CD4-positive, alpha-beta T cell (primary cell): ENCODE data around the gene OPCML. TPM values are rescaled to one million over a fixed set of nuclear protein-coding genes. Genes with fewer than 3 reads are reported as not detected.

ENCODE experiments used
- ATAC-seq: fragments of 200-7000 bp; cut with Tn5 transposase; one replicate; pipeline ENCODE4 v1.10.0; 2022; ENCODE audit warnings: mild to moderate bottlenecking; ENCODE audit not compliant: poor library complexity
- CTCF ChIA-PET: fragments of 350-600 bp; sonication (Branson Sonifier 250); formaldehyde crosslinking; loops from one replicate; lab custom pipeline; 2021; ENCODE audit warnings: antibody characterized with exemption, inconsistent platforms; lab: Charles Lee
- POLR2A ChIA-PET: fragments of 350-600 bp; sonication (Branson Sonifier 250); formaldehyde crosslinking; loops from one replicate; lab custom pipeline; 2021; ENCODE audit warnings: antibody characterized with exemption, inconsistent platforms; lab: Charles Lee
- DNase-seq, 14 experiments: peaks; one replicate each; pipeline ENCODE4 v3.0.0-alpha.2; 2013 to 2020; ENCODE audit warnings: mixed read lengths in 2 of 14
- H3K27ac ChIP-seq, 2 donors: one replicate each; pipeline versions ENCODE4 v1.5.1 to v1.7.0; 2013; ENCODE audit warnings: low read length in 2 of 2, low read depth in 1 of 2, mild to moderate bottlenecking in 1 of 2
- H3K27me3 ChIP-seq, 2 experiments: 1 replicate in 1 of 2; 2 replicates in 1 of 2; pipeline versions ENCODE4 v1.6.1 to v1.7.0; 2013; ENCODE audit warnings: low read length in 2 of 2, control low read depth in 1 of 2, mild to moderate bottlenecking in 1 of 2, moderate library complexity in 1 of 2; ENCODE audit not compliant: insufficient read depth in 2 of 2, control insufficient read depth in 1 of 2
- H3K36me3 ChIP-seq: one replicate; pipeline ENCODE4 v1.6.1; 2013; ENCODE audit warnings: low read length, control low read depth; ENCODE audit not compliant: insufficient read depth
- H3K4me1 ChIP-seq: one replicate; pipeline ENCODE4 v1.6.1; 2013; ENCODE audit warnings: low read length, control low read depth; ENCODE audit not compliant: insufficient read depth
- H3K4me3 ChIP-seq: one replicate; pipeline ENCODE4 v1.5.1; 2013; ENCODE audit warnings: mild to moderate bottlenecking, low read length, moderate library complexity
- H3K9me3 ChIP-seq, 2 experiments: 1 replicate in 1 of 2; 2 replicates in 1 of 2; pipeline versions ENCODE4 v1.6.1 to v1.7.0; 2013; ENCODE audit warnings: low read length in 2 of 2, mild to moderate bottlenecking in 2 of 2, control low read depth in 1 of 2, moderate library complexity in 1 of 2; ENCODE audit not compliant: control insufficient read depth in 1 of 2, insufficient read depth in 1 of 2
- H3K27ac Mint-ChIP-seq: one replicate; pipeline ENCODE4 v1.8.0; 2020; ENCODE audit warnings: mixed read lengths
- H3K27me3 Mint-ChIP-seq: one replicate; pipeline ENCODE4 v1.8.0; 2021; ENCODE audit warnings: mixed read lengths
- H3K36me3 Mint-ChIP-seq: one replicate; pipeline ENCODE4 v1.8.0; 2021; ENCODE audit warnings: low read depth, mixed read lengths
- H3K4me1 Mint-ChIP-seq: one replicate; pipeline ENCODE4 v1.8.0; 2021; ENCODE audit warnings: low read depth, mixed read lengths
- H3K4me3 Mint-ChIP-seq: one replicate; pipeline ENCODE4 v1.8.0; 2020; ENCODE audit warnings: mild to moderate bottlenecking, mixed read lengths
- H3K9me3 Mint-ChIP-seq: one replicate; pipeline ENCODE4 v1.8.0; 2020; ENCODE audit warnings: mixed read lengths
- intact Hi-C, 2 experiments: fragments of 100-400 bp; cut with DNase I in 1 of 2; cut with micrococcal nuclease in 1 of 2; formaldehyde crosslinking; loops; one replicate each; pipeline versions ENCODE4 v1.15.1 to v1.9.0; 2023 to 2025; cut with DNase I, micrococcal nuclease
- total RNA-seq, 174 experiments: library from RNA in 2 of 174; stranded (reverse) in 2 of 174; gene quantifications; one replicate each; pipeline ENCODE4 v1.2.3 and lab custom pipeline; 2021 to 2026
- TF ChIP-seq, protein P1 (sequence below): fragments of 200-600 bp; IDR thresholded peaks from one replicate; pipeline ENCODE4 v1.8.0; 2022; ENCODE audit warnings: antibody characterized with exemption, mild to moderate bottlenecking

OPCML gene
- total RNA-seq, 2 experiments from 2014 or later, result not detected

DNA sequence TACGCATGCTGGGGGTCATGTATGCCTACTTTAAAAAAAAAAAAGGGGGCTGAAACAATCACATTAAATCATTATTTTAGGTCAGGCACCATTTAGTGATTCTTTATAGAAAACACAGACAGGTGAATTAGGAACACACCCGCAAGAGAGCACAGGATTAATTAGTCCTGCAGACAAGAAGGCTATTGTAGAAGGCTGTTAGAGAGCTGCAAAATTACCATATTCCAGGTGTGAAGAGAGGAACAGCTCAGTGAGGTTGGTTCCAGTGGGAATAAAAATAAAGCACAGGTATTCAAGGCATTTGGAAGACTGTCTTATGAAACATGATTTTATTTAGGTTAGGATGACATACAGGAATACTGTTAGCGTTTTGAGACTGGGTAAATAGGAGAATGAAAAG, 649.1 kb downstream of the OPCML start:
- ATAC-seq (no peak), DNase-seq (no peak)
- TF ChIP-seq, protein P1, sequence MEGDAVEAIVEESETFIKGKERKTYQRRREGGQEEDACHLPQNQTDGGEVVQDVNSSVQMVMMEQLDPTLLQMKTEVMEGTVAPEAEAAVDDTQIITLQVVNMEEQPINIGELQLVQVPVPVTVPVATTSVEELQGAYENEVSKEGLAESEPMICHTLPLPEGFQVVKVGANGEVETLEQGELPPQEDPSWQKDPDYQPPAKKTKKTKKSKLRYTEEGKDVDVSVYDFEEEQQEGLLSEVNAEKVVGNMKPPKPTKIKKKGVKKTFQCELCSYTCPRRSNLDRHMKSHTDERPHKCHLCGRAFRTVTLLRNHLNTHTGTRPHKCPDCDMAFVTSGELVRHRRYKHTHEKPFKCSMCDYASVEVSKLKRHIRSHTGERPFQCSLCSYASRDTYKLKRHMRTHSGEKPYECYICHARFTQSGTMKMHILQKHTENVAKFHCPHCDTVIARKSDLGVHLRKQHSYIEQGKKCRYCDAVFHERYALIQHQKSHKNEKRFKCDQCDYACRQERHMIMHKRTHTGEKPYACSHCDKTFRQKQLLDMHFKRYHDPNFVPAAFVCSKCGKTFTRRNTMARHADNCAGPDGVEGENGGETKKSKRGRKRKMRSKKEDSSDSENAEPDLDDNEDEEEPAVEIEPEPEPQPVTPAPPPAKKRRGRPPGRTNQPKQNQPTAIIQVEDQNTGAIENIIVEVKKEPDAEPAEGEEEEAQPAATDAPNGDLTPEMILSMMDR, result no peak
- Histone ChIP-seq H3K36me3 (no peaks in the 10 kb centered on the region), H3K27ac (no peak overlapping the region), H3K27me3 (no peaks in the 10 kb centered on the region), H3K9me3 (peaks cover 0 to 6% of the 10 kb centered on the region in 2 experiments), H3K4me1 (no peaks in the 10 kb centered on the region), H3K4me3 (no peak overlapping the region)
- no peak overlapping the region for H3K4me3 Mint-ChIP-seq
- POLR2A ChIA-PET, result no interaction called here
- H3K9me3 Mint-ChIP-seq, result peaks cover 2% of the 10 kb centered on the region
- no peaks in the 10 kb centered on the region for H3K4me1 Mint-ChIP-seq
- CTCF ChIA-PET, result no interaction called here
- no peaks in the 10 kb centered on the region for H3K36me3 Mint-ChIP-seq
- intact Hi-C loops, result no loop called here
- no peak overlapping the region for H3K27ac Mint-ChIP-seq
- peaks cover 10% of the 10 kb centered on the region for H3K27me3 Mint-ChIP-seq

DNA sequence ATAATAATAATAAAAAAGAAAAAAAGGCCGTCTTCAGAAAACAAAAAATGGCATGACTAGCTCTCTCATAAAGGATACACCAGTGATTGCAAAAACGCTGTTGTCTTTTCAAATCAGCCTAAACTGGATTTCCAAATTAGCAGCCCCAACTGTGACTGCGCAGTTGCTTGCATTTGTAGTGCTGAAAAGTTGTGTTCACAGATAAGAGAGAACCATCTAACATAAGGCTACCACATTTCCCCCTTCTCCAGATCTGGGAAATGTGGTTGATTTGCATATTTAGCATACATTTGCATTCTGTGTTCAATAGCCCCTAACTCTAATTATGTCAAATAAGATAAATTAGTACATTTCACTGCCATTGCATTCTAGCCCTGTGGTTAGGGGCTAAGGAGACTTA, 650.7 kb downstream of the OPCML start:
- intact Hi-C loops, result no loop called here
- H3K4me3 ChIP-seq, result no peak overlapping the region

DNA sequence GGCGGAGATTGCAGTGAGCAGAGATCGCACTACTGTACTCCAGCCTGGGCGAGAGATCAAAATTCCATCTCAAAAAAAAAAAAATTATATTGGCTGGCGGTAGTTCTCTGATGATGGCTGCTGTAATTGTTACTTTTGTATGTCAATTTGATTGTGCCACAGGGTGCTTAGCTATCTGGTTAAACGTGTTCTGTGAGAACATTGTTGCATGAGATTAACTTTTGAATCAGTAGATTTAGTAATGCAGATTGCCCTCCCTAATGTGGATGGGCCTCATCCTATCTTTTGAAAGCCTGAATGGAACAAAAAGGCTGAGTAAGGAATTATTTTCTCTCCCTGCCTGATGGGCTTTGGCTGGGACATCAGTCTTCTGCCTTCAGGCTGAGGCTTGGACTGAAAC, 654.2 kb downstream of the OPCML start:
- Mint-ChIP-seq H3K4me1 (no peaks in the 10 kb centered on the region), H3K9me3 (peaks cover 2% of the 10 kb centered on the region), H3K36me3 (no peaks in the 10 kb centered on the region), H3K27ac (no peak overlapping the region), H3K4me3 (no peak overlapping the region), H3K27me3 (peaks cover 6% of the 10 kb centered on the region)
- H3K4me1 ChIP-seq, result no peaks in the 10 kb centered on the region
- no peaks in the 10 kb centered on the region for H3K9me3 ChIP-seq
- CTCF ChIA-PET, result no interaction called here
- DNase-seq (no peak), ATAC-seq (no peak)
- intact Hi-C loops, result no loop called here
- H3K36me3 ChIP-seq, result no peaks in the 10 kb centered on the region
- TF ChIP-seq, protein P1, result no peak
- H3K4me3 ChIP-seq, result no peak overlapping the region
- POLR2A ChIA-PET, result no interaction called here
- peaks cover 0 to 4% of the 10 kb centered on the region in 2 experiments for H3K27me3 ChIP-seq
- no peak overlapping the region for H3K27ac ChIP-seq

More for the DNA sequence above, 650.7 kb downstream of the OPCML start:
- no peak for DNase-seq
- Mint-ChIP-seq H3K9me3 (peaks cover 2% of the 10 kb centered on the region), H3K27ac (no peak overlapping the region), H3K36me3 (no peaks in the 10 kb centered on the region), H3K4me3 (no peak overlapping the region), H3K27me3 (peaks cover 6% of the 10 kb centered on the region), H3K4me1 (no peaks in the 10 kb centered on the region)
- CTCF ChIA-PET, result no interaction called here
- POLR2A ChIA-PET, result no interaction called here
- TF ChIP-seq, protein P1, result no peak
- peaks cover 0 to 6% of the 10 kb centered on the region in 2 experiments for H3K9me3 ChIP-seq
- H3K27ac ChIP-seq, result no peak overlapping the region
- ATAC-seq, result no peak
- H3K36me3 ChIP-seq, result no peaks in the 10 kb centered on the region
- no peaks in the 10 kb centered on the region for H3K4me1 ChIP-seq
- peaks cover 0 to 4% of the 10 kb centered on the region in 2 experiments for H3K27me3 ChIP-seq
